H1 (cell line): Measurements from ENCODE around the gene LTBP1.

ENCODE experiments used
- CTCF ChIP-seq, 3 experiments: IDR thresholded peaks; 1 replicate in 2 of 3; 2 replicates in 1 of 3; pipeline versions ENCODE4 v1.5.1 to v1.6.1; 2011; ENCODE audit warnings: low read length in 3 of 3, mild to moderate bottlenecking in 3 of 3, inconsistent platforms in 2 of 3, low read depth in 1 of 3, moderate library complexity in 1 of 3; ENCODE audit not compliant: insufficient read depth in 1 of 3; ENCODE audit errors: control extremely low read depth in 1 of 3
- MAX ChIP-seq: IDR thresholded peaks from 2 replicates; pipeline ENCODE4 v1.6.1; 2012; ENCODE audit warnings: inconsistent platforms
- RBBP5 ChIP-seq: IDR thresholded peaks from 2 replicates; pipeline ENCODE4 v1.7.1; 2012; ENCODE audit warnings: low read depth, mild to moderate bottlenecking, inconsistent platforms, low read length, moderate library complexity, borderline replicate concordance
- SIX5 ChIP-seq: IDR thresholded peaks from 2 replicates; pipeline ENCODE4 v1.6.1; 2011; ENCODE audit warnings: mild to moderate bottlenecking, low read depth, low read length

GRCh38 chr2:32925283-32925815 is 21.4 kb upstream of the LTBP1 start:
- TF ChIP-seq SIX5 (no peak), RBBP5 (no peak), MAX (no peak), CTCF (IDR thresholded peaks at IDR 0.05; ENCODE audit: control extremely low read depth in 1 of 3, insufficient read depth in 1 of 3, low read depth in 1 of 3, low read length in 3 of 3) (no peak)
